DOHH2 (cell line): ENCODE results near the gene NSUN6.

Source experiments
- H3F3A ChIP-seq: fragments of 200-600 bp; sonication (generic), shearing (Covaris generic); 2 replicates; pipeline ENCODE4 v1.6.0; 2016; ENCODE audit warnings: antibody characterized with exemption, mild to moderate bottlenecking; ENCODE audit not compliant: control insufficient read depth, insufficient read depth
- H3K27ac ChIP-seq: fragments of 200-600 bp; sonication (generic); 2 replicates; pipeline ENCODE4 v1.5.1; 2014; ENCODE audit warnings: low read depth, mild to moderate bottlenecking, low read length, moderate library complexity
- H3K27me3 ChIP-seq: fragments of 200-600 bp; sonication (generic); 2 replicates; pipeline ENCODE4 v1.6.1; 2014; ENCODE audit warnings: mild to moderate bottlenecking, low read length, mixed read lengths; ENCODE audit not compliant: control insufficient read depth
- H3K36me3 ChIP-seq: fragments of 200-600 bp; sonication (generic); 2 replicates; pipeline ENCODE4 v1.6.1; 2014; ENCODE audit warnings: mild to moderate bottlenecking, low read length, moderate library complexity, mixed read lengths; ENCODE audit not compliant: control insufficient read depth
- H3K4me1 ChIP-seq: fragments of 200-600 bp; sonication (generic); 2 replicates; pipeline ENCODE4 v1.6.1; 2014; ENCODE audit warnings: mild to moderate bottlenecking, low read length, mixed read lengths; ENCODE audit not compliant: control insufficient read depth
- H3K4me2 ChIP-seq: fragments of 200-600 bp; sonication (generic); 2 replicates; pipeline ENCODE4 v1.6.0; 2014; ENCODE audit warnings: mild to moderate bottlenecking, low read length, moderate library complexity
- H3K4me3 ChIP-seq: fragments of 200-600 bp; sonication (generic); 2 replicates; pipeline ENCODE4 v1.5.1; 2014; ENCODE audit warnings: mild to moderate bottlenecking, low read length, mixed read lengths
- H3K79me2 ChIP-seq: fragments of 200-600 bp; sonication (generic); 2 replicates; pipeline ENCODE4 v1.6.1; 2014; ENCODE audit warnings: mild to moderate bottlenecking, low read length, mixed read lengths; ENCODE audit not compliant: control insufficient read depth
- H3K9me2 ChIP-seq: fragments of 200-600 bp; sonication (generic); replicated peaks from 2 replicates; pipeline ENCODE4 v1.6.1; 2014; ENCODE audit warnings: mild to moderate bottlenecking, low read length, mixed read lengths; ENCODE audit not compliant: control insufficient read depth
- H3K9me3 ChIP-seq: fragments of 200-600 bp; sonication (generic); 2 replicates; pipeline ENCODE4 v1.6.1; 2014; ENCODE audit warnings: antibody characterized with exemption, low read length, mixed read lengths; ENCODE audit not compliant: control insufficient read depth, insufficient read depth
- H4K20me1 ChIP-seq: fragments of 200-600 bp; sonication (generic); 2 replicates; pipeline ENCODE4 v1.6.0; 2014; ENCODE audit warnings: low read depth, mild to moderate bottlenecking, antibody characterized with exemption, low read length, moderate library complexity; ENCODE audit not compliant: control insufficient read depth, insufficient read depth
- EZH2phosphoT487 ChIP-seq: fragments of 200-600 bp; sonication (generic); IDR thresholded peaks from 2 replicates; pipeline ENCODE4 v1.6.1; 2017; ENCODE audit warnings: borderline replicate concordance, mild to moderate bottlenecking, antibody characterized with exemption, low read length, moderate library complexity, mixed read lengths
- TF ChIP-seq, protein P1 (sequence below): fragments of 200-600 bp; sonication (generic); IDR thresholded peaks from one replicate; pipeline ENCODE4 v1.5.1; 2014; ENCODE audit warnings: antibody characterized with exemption, mild to moderate bottlenecking, low read depth, low read length; ENCODE audit not compliant: poor library complexity, severe bottlenecking

Gene NSUN6

DNA sequence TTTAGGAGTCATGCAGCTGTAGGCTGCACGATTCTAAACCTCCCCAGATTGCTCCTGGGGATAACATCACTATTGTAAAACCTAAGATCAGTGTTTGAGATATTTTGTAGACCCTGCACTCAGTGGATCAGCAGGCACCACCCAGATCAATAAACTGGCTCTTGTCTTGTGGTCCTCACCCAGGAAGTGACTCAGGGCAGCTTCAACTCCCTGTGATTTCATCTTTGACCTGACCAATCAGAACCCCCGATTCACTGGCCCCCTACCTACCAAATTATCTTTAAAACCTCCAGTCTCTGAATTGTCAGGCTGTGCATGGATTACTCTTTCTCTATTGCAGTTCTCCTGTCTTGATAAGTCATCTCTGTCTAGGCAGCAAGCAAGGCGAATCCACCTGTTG lies 33.6 kb upstream of the NSUN6 start:
- Histone ChIP-seq H3K4me1 (no peaks in the 10 kb centered on the region), H3K36me3 (no peaks in the 10 kb centered on the region), H3K79me2 (no peaks in the 10 kb centered on the region), H4K20me1 (no peaks in the 10 kb centered on the region), H3K4me3 (no peak overlapping the region), H3K4me2 (no peak overlapping the region), H3K27me3 (no peaks in the 10 kb centered on the region), H3F3A (no peaks in the 10 kb centered on the region), H3K9me3 (no peaks in the 10 kb centered on the region), H3K27ac (no peak overlapping the region), H3K9me2 (no peaks in the 10 kb centered on the region)
- TF ChIP-seq, protein P1, sequence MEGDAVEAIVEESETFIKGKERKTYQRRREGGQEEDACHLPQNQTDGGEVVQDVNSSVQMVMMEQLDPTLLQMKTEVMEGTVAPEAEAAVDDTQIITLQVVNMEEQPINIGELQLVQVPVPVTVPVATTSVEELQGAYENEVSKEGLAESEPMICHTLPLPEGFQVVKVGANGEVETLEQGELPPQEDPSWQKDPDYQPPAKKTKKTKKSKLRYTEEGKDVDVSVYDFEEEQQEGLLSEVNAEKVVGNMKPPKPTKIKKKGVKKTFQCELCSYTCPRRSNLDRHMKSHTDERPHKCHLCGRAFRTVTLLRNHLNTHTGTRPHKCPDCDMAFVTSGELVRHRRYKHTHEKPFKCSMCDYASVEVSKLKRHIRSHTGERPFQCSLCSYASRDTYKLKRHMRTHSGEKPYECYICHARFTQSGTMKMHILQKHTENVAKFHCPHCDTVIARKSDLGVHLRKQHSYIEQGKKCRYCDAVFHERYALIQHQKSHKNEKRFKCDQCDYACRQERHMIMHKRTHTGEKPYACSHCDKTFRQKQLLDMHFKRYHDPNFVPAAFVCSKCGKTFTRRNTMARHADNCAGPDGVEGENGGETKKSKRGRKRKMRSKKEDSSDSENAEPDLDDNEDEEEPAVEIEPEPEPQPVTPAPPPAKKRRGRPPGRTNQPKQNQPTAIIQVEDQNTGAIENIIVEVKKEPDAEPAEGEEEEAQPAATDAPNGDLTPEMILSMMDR: no peak
- TF ChIP-seq EZH2phosphoT487: no peak

DNA sequence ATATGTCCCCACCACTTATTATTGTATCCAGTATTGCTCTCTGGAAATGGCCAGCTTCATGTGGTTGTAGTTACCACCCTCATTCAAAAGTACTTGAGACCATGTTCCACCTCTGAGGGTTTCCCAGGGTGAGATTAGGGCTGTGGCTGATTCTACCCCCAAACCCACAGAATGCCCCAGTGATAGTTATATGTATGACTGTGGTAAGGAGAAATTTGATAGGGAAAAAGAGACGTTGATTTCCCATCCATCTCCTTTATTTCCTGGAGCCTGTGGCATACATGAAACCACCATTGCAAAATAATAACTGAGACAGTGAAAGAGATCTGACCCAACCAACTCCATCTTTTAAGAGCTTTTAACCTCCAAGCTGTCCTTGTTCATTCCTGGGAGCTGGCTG lies 33.0 kb upstream of the NSUN6 start:
- H4K20me1 ChIP-seq: no peaks in the 10 kb centered on the region
- no peak overlapping the region for H3K4me2 ChIP-seq
- H3K4me3 ChIP-seq: no peak overlapping the region
- no peaks in the 10 kb centered on the region for H3K36me3 ChIP-seq
- no peak overlapping the region for H3K27ac ChIP-seq
- H3F3A ChIP-seq: 0 out of 2 replicates have a peak, but pooled peaks cover 1% of the 10 kb centered on the region
- no peaks in the 10 kb centered on the region for H3K27me3 ChIP-seq
- no peaks in the 10 kb centered on the region for H3K9me3 ChIP-seq
- H3K79me2 ChIP-seq: no peaks in the 10 kb centered on the region
- no peaks in the 10 kb centered on the region for H3K9me2 ChIP-seq
- TF ChIP-seq, protein P1: no peak
- TF ChIP-seq EZH2phosphoT487: no peak
- H3K4me1 ChIP-seq: no peaks in the 10 kb centered on the region

DNA sequence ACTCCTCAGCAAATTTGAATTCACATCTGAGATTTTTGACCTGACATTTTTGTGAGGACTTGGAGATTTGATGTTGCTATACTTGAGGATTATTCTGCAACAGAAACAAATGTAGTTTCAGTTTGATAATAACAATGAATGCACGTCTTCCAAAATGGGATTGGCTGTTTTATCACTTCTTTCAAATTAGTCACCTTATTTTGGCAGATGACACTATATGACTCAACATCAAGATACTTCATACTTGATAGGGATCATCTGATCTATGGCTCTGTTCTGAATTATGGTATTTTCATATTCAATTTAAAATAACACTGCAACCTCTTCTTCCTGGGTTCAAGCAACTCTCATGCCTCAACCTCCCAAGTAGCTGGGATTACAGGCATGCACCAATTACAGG lies 32.0 kb upstream of the NSUN6 start:
- no peaks in the 10 kb centered on the region for H3K79me2 ChIP-seq
- H3K36me3 ChIP-seq: no peaks in the 10 kb centered on the region
- 0 out of 2 replicates have a peak, but pooled peaks cover 2% of the 10 kb centered on the region for H3F3A ChIP-seq
- H3K9me2 ChIP-seq: no peaks in the 10 kb centered on the region
- no peaks in the 10 kb centered on the region for H3K4me1 ChIP-seq
- no peak overlapping the region for H3K4me2 ChIP-seq
- H3K27ac ChIP-seq: no peak overlapping the region
- H3K4me3 ChIP-seq: no peak overlapping the region
- no peaks in the 10 kb centered on the region for H4K20me1 ChIP-seq
- no peaks in the 10 kb centered on the region for H3K9me3 ChIP-seq
- H3K27me3 ChIP-seq: no peaks in the 10 kb centered on the region
- no peak for TF ChIP-seq EZH2phosphoT487
- TF ChIP-seq, protein P1: no peak
